ENCODE results near the gene SPR.

GRCh38 chr2:72888438-72889202, 1.4 kb downstream of the SPR start:
- TF ChIP-seq POLR2A (IDR thresholded peaks at IDR 0.05) = no peak
- TF ChIP-seq, protein P1, sequence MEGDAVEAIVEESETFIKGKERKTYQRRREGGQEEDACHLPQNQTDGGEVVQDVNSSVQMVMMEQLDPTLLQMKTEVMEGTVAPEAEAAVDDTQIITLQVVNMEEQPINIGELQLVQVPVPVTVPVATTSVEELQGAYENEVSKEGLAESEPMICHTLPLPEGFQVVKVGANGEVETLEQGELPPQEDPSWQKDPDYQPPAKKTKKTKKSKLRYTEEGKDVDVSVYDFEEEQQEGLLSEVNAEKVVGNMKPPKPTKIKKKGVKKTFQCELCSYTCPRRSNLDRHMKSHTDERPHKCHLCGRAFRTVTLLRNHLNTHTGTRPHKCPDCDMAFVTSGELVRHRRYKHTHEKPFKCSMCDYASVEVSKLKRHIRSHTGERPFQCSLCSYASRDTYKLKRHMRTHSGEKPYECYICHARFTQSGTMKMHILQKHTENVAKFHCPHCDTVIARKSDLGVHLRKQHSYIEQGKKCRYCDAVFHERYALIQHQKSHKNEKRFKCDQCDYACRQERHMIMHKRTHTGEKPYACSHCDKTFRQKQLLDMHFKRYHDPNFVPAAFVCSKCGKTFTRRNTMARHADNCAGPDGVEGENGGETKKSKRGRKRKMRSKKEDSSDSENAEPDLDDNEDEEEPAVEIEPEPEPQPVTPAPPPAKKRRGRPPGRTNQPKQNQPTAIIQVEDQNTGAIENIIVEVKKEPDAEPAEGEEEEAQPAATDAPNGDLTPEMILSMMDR (IDR thresholded peaks at IDR 0.05) = no peak
